ENCODE data around the gene NPAS3.

DNA sequence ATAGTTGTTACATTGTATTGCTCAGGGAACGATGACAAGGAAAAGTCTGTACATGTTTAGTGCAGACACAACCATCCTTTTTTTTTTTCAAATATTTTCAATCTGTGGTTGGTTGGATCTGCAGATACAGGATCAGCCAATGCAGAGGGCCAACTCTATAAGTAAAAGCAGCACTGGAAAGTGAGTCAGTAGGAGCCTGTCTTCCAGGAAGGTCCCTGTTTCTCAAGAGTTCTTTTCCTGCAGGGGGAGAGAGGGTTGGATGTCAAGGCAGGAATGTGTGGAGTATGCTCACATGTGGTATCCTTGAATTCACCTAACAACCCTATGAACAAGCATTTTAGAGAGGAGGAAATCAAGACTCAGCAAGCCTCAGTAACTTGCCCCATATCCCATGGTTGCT, 409.1 kb downstream of the NPAS3 start:
- TF ChIP-seq, protein P1, sequence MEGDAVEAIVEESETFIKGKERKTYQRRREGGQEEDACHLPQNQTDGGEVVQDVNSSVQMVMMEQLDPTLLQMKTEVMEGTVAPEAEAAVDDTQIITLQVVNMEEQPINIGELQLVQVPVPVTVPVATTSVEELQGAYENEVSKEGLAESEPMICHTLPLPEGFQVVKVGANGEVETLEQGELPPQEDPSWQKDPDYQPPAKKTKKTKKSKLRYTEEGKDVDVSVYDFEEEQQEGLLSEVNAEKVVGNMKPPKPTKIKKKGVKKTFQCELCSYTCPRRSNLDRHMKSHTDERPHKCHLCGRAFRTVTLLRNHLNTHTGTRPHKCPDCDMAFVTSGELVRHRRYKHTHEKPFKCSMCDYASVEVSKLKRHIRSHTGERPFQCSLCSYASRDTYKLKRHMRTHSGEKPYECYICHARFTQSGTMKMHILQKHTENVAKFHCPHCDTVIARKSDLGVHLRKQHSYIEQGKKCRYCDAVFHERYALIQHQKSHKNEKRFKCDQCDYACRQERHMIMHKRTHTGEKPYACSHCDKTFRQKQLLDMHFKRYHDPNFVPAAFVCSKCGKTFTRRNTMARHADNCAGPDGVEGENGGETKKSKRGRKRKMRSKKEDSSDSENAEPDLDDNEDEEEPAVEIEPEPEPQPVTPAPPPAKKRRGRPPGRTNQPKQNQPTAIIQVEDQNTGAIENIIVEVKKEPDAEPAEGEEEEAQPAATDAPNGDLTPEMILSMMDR (IDR thresholded peaks at IDR 0.05; ENCODE audit: borderline replicate concordance, extremely low read depth, low read length, poor library complexity, severe bottlenecking): no peak
- TF ChIP-seq EZH2 (IDR thresholded peaks at IDR 0.05; ENCODE audit: borderline replicate concordance, low read depth, low read length, severe bottlenecking): no peak

Measured in DND-41 (cell line).